IPS-15b (cell line): Measurements from ENCODE around the gene ZBED5.
A peak's percentile ranks its signal among the peaks of the same experiment; 100 is the strongest.

ENCODE experiments used
- H3K27me3 ChIP-seq: one replicate; pipeline ENCODE4 v1.6.1; 2013; ENCODE audit warnings: low read length; ENCODE audit not compliant: control insufficient read depth, insufficient read depth
- H3K36me3 ChIP-seq: one replicate; pipeline ENCODE4 v1.6.1; 2013; ENCODE audit warnings: low read length; ENCODE audit not compliant: control insufficient read depth, insufficient read depth
- H3K4me1 ChIP-seq: one replicate; pipeline ENCODE4 v1.6.1; 2013; ENCODE audit warnings: mild to moderate bottlenecking, low read length; ENCODE audit not compliant: control insufficient read depth, insufficient read depth
- H3K4me3 ChIP-seq: one replicate; pipeline ENCODE4 v1.5.1; 2013; ENCODE audit warnings: low read depth, low read length
- H3K9ac ChIP-seq: one replicate; pipeline ENCODE4 v1.6.1; 2013; ENCODE audit warnings: low read depth, mild to moderate bottlenecking, low read length
- H3K9me3 ChIP-seq: one replicate; pipeline ENCODE4 v1.6.1; 2013; ENCODE audit warnings: mild to moderate bottlenecking, low read length; ENCODE audit not compliant: control insufficient read depth, insufficient read depth

Gene ZBED5

DNA sequence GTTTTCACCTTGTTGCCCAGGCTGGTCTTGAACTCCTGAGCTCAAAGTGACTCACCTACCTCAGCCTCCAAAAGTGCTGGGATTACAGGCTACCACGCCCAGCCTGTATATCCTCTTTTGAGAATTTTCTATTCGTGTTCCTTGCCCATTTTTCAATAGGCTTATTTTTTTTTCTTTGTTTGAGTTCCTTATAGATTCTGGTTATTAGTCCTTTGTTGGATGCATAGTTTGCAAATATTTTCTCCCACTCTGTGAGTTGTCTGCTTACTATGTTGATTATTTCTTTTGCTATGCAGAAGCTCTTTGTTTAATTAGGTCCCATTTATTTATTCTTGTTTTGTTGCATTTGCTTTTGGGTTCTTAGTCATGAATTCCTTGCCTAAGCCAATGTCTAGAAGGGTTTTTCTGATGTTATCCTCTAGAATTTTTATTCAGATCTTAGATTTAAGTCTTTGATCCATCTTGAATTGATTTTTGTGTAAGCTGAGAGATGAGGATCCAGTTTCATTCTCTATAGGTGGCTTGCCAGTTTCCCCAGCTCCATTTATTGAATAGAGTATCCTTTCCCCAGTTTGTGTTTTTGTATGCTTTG, 17.7 kb upstream of the ZBED5 start:
- Histone ChIP-seq H3K9me3 (no peaks in the 10 kb centered on the region), H3K27me3 (no peaks in the 10 kb centered on the region), H3K36me3 (no peaks in the 10 kb centered on the region), H3K9ac (no peak overlapping the region), H3K4me1 (no peaks in the 10 kb centered on the region), H3K4me3 (no peak overlapping the region)

DNA sequence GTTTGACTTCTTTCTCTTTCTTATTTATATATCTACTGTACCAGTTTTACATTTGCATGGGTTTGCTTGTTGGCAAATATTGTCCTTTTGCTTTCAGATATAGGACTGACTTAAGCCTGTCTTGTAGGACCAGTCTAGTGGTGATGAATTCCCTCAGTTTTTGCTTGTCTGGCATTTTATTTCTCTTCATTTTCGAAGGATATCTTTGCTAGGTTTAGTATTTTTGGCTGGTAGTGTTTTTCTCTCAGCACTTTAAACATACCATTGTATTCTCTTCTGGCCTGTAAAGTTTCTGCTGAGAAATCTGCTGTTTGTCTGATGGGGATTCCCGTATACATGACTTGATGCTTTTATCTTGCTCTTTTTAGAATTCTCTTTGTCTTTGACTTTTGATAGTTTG, 14.2 kb upstream of the ZBED5 start:
- Histone ChIP-seq H3K9me3 (no peaks in the 10 kb centered on the region), H3K4me3 (no peak overlapping the region), H3K9ac (no peak overlapping the region), H3K36me3 (no peaks in the 10 kb centered on the region), H3K27me3 (no peaks in the 10 kb centered on the region), H3K4me1 (no peaks in the 10 kb centered on the region)

DNA sequence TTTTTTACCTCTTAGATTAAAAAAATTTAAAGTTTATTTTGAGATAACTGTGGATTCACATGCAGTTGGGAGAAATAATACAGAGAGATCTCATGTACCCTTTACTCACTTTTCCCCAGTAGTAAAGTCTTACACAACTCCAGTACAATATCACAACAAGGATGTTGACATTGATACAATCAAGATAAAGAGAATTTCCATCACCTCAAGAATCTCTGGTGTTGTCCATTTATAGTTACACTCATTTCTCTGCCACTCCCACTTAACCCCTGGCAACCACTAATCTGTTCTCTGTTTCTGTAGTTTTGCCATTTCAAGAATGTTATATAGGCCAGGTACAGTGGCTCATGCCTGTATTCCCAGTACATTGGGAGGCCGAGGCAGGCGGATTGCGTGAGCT, 10.5 kb upstream of the ZBED5 start:
- Histone ChIP-seq H3K4me1 (no peaks in the 10 kb centered on the region), H3K9ac (no peak overlapping the region), H3K27me3 (no peaks in the 10 kb centered on the region), H3K4me3 (no peak overlapping the region), H3K9me3 (no peaks in the 10 kb centered on the region), H3K36me3 (no peaks in the 10 kb centered on the region)

DNA sequence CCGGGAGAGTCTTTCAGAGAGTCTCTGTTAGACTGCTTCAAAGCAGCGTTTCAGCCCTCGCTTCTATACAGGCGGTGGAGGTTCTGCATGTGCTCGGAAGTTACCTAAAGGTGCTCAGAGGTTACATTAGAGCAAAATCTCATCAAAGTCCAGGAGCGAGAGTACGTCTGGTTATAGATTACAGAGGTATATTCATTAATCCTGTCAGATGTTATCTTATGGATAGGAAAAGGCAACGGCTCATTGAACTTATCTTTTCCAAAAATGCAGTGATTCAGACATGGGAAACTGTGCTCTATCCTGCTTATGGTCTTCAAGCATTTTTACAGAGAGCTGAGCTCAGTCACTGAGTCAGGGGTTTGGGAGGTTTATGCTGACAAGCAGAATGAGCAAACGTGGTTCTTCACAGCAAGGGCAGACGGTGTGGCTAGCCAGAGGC, 9.1 kb upstream of the ZBED5 start:
- Histone ChIP-seq H3K36me3 (no peaks in the 10 kb centered on the region), H3K9me3 (no peaks in the 10 kb centered on the region), H3K4me3 (no peak overlapping the region), H3K9ac (no peak overlapping the region), H3K4me1 (no peaks in the 10 kb centered on the region), H3K27me3 (no peaks in the 10 kb centered on the region)

DNA sequence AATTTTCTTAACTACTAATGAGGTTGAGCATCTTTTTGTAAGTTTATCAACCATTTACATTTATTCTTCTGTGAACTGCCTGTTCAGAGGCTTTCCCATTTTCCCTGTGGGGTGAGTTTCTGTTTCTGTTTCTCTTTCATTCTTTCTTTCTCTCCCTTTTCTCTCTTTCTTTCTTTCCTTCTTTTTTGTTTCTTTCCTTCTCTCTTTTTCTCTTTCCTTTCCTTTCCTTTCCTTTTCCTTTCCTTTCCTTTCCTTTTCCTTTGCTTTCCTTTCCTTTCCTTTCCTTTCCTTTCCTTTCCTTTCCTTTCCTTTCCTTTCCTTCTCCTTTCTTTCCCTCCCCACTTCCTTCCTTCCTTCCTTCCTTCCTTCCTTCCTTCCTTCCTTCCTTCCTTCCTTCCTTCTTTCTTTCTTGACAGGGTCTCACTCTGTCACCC, 8.0 kb upstream of the ZBED5 start:
- Histone ChIP-seq H3K27me3 (no peaks in the 10 kb centered on the region), H3K36me3 (no peaks in the 10 kb centered on the region), H3K4me1 (no peaks in the 10 kb centered on the region), H3K4me3 (no peak overlapping the region), H3K9me3 (no peaks in the 10 kb centered on the region), H3K9ac (no peak overlapping the region)

DNA sequence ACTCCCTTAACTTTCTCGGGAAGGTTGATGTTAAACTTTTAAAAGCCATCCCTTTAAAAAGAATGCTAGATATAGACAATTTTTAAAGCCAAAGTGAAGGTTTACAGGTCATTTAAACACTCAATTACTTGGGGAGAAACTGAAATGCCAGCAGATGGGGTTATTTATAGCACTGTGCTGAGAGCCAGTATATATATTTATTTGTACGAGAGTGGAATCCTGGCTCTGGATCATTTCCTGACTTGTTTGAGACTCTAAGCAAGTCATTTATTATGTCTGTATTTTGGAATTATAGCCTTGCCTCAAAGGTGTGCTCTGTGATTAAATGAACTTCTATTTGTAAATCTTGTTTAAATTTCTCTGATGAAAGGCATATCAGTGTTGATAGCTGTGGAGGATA, 6.8 kb upstream of the ZBED5 start:
- no peaks in the 10 kb centered on the region for H3K36me3 ChIP-seq
- H3K9ac ChIP-seq: no peak overlapping the region
- H3K4me1 ChIP-seq: peaks cover 3% of the 10 kb centered on the region
- no peak overlapping the region for H3K4me3 ChIP-seq
- no peaks in the 10 kb centered on the region for H3K27me3 ChIP-seq
- H3K9me3 ChIP-seq: no peaks in the 10 kb centered on the region

DNA sequence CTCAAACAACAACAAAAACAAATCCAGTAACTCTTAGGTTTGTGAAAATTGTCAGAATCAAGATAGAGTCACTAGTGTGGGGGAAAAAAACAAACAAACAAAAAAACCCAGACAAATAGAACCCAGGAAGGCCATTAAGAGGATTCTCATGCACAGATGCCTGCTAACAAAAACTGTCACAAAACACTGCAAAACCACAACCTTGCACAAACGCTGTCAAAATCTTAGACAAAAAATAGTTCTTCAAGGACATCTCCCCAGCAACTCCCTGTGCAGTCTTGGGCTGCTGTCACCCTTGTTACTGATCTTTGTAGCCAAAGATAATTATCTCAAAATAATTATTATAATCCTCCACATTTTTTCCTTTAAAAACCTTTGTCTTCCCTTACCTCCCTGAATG, 4.6 kb upstream of the ZBED5 start:
- Histone ChIP-seq H3K4me1 (peaks cover 3% of the 10 kb centered on the region), H3K27me3 (no peaks in the 10 kb centered on the region), H3K9ac (no peak overlapping the region), H3K9me3 (no peaks in the 10 kb centered on the region), H3K36me3 (no peaks in the 10 kb centered on the region), H3K4me3 (no peak overlapping the region)

DNA sequence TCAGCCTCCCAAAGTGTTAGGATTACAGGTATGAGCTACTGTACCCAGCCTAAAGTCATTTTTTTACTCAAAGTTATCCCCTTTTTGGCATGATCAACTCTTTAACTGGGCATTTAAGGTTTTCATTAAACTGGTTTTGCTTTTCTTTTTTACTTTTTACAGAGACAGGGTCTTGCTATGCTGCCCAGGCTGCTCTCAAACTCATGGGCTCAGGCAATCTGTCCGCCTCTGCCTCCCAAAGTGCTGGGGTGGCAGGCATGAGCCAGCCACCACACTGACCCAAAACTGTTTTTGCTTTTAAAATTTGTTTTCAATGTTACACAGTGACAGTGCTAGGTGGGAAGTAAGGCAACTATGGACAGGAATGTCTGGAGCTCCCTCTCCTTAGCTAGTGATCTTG, 3.9 kb upstream of the ZBED5 start:
- H3K4me3 ChIP-seq: no peak overlapping the region
- peaks cover 3% of the 10 kb centered on the region for H3K4me1 ChIP-seq
- H3K9ac ChIP-seq: no peak overlapping the region
- H3K27me3 ChIP-seq: no peaks in the 10 kb centered on the region
- no peaks in the 10 kb centered on the region for H3K9me3 ChIP-seq
- no peaks in the 10 kb centered on the region for H3K36me3 ChIP-seq

DNA sequence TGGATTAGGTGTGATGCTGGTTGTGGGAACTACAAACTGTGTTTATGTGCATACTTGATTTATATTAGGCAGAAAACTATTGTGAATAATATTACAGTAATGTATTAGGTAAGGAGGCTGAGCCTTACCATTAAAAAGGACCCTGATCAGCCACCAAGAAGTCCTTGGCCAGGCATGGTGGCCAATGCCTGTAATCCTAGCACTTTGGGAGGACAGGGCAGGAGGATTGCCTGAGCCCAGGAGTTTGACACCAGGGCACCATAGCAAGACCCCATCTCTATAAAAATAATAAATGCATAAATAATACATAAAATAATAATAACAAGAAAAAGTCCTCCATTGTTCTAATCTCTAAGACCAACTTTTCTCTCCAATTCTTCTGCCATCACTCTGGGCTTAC, 3.2 kb upstream of the ZBED5 start:
- no peaks in the 10 kb centered on the region for H3K36me3 ChIP-seq
- no peak overlapping the region for H3K9ac ChIP-seq
- H3K4me3 ChIP-seq: no peak overlapping the region
- H3K27me3 ChIP-seq: no peaks in the 10 kb centered on the region
- H3K9me3 ChIP-seq: no peaks in the 10 kb centered on the region
- peaks cover 3% of the 10 kb centered on the region for H3K4me1 ChIP-seq

DNA sequence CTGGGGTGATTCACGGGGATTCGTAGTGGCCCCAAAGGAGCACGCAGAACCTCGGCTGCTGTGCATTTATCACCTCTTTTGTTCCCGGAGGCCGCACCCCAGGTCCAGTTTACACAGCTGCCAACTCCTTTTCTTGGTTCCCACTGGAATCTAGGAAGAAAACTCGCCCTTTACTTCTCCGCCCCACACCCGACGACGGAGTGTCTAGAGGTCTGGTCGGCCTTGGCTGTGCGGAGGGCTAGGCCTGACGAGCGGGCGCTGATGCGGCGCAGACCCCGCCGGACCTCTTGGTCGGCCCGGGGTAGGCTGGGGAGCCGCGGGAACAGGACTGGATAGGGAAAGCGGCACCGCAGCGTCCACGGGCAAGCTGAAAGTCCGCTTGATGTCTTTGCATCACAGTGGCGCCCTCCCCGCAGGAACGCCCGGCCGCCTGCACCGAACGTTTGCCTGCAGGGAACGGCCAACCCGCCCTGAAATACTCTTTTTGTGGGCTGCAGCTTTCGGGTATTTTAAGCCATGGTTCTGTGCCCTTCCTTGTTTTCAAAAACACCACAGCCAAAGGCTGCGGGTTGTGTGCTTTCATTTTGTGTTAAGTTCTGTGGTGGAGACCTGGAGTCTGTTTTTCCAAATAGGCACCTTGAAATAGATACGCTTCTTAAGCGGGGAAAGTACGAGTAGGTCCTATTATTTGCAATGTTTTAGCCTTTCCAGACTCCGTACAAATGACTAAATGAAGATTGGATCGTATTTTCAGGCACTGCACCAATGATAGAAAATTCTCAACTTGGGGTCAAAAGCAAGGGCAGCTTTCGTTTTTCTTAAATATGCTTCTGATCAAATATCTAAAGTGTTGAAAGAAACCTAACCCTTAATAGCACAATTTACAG, 829 bp upstream of the ZBED5 start:
- no peaks in the 10 kb centered on the region for H3K27me3 ChIP-seq
- H3K4me1 ChIP-seq: peaks cover 3% of the 10 kb centered on the region
- H3K4me3 ChIP-seq: peak overlapping the region; percentile 98
- H3K36me3 ChIP-seq: no peaks in the 10 kb centered on the region
- H3K9me3 ChIP-seq: no peaks in the 10 kb centered on the region
- peak overlapping the region; percentile 81 for H3K9ac ChIP-seq

DNA sequence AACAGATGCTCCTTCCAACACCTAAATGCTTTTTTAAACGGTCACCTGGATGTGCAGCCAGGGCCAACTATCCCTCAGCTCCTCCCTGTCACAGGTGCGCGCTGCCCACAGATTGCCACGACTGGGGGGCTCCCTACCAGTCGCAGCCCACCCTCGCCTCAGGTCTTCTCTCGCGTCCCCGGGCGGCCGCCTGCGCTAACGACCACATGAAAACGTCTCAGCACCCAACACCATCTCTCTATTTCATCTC, 469 bp downstream of the ZBED5 start:
- Histone ChIP-seq H3K9ac (peak overlapping the region; percentile 91), H3K4me1 (peaks cover 3% of the 10 kb centered on the region), H3K36me3 (no peaks in the 10 kb centered on the region), H3K27me3 (no peaks in the 10 kb centered on the region), H3K9me3 (no peaks in the 10 kb centered on the region), H3K4me3 (peak overlapping the region; percentile 98)

DNA sequence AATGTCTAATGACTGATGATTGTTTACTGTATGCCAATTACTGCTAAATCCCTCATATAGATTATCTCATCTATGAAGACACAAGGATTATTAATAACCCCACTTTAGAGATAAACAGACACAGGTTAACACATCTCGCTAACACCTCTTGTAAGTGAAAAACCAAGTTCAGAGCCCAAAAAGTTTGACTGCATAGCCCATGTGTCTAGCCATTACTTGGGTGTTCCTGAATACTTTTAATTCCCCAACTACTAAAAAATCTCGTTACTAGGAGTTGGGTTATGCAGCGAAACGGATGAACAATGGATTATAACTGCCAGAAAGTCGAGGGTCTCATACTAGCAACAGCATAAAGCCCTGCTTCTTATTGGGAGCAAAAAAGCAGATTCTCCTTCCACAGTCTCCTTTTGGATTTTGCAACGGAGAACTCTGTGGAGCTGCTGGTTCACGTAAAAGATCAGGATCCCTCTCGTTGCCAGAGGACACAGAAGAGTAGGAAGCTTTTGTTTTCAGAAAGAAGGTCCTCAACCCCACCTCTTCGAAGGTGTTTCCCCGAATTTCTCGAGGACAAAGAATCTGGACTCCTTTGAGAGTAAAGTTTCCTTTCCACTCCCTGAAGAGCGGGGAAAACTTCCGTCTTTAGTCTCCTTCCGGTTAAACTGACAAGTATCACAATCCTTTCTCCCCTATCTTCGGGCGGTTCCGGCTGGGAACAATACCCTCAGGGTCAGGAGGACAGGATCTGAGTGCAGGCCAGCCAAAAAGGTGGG, 979 bp downstream of the ZBED5 start:
- no peaks in the 10 kb centered on the region for H3K36me3 ChIP-seq
- peak overlapping the region; percentile 98 for H3K4me3 ChIP-seq
- peak overlapping the region; percentile 91 for H3K9ac ChIP-seq
- H3K4me1 ChIP-seq: peaks cover 3% of the 10 kb centered on the region
- H3K27me3 ChIP-seq: no peaks in the 10 kb centered on the region
- H3K9me3 ChIP-seq: no peaks in the 10 kb centered on the region
